Dendritic cell treated with granulocyte-macrophage colony-stimulating factor and Interleukin-4, amounts not matched to agents 40 ng/mL and 50 ng/mL, for 4 days (primary cell): ENCODE results near the gene BMP7.

Experiments
- H3K27ac Mint-ChIP-seq: one replicate; pipeline ENCODE4 v1.8.0; 2022; ENCODE audit warnings: mild to moderate bottlenecking, mixed read lengths
- H3K27me3 Mint-ChIP-seq: one replicate; pipeline ENCODE4 v1.8.0; 2022; ENCODE audit warnings: mild to moderate bottlenecking, mixed read lengths
- H3K36me3 Mint-ChIP-seq: one replicate; pipeline ENCODE4 v1.8.0; 2022; ENCODE audit warnings: low read depth, mixed read lengths
- H3K4me1 Mint-ChIP-seq: one replicate; pipeline ENCODE4 v1.8.0; 2022; ENCODE audit warnings: low read depth, mixed read lengths
- H3K4me3 Mint-ChIP-seq: one replicate; pipeline ENCODE4 v1.8.0; 2022; ENCODE audit warnings: mild to moderate bottlenecking, moderate library complexity, mixed read lengths
- H3K9me3 Mint-ChIP-seq: one replicate; pipeline ENCODE4 v1.8.0; 2022; ENCODE audit warnings: mixed read lengths
- intact Hi-C: fragments of 100-400 bp; cut with micrococcal nuclease; formaldehyde crosslinking; loops from one replicate; pipeline ENCODE4 v1.15.0; 2022

The BMP7 gene

GRCh38 chr20:57215426-57215825 is 51.0 kb downstream of the BMP7 start:
- no peaks in the 10 kb centered on the region for H3K9me3 Mint-ChIP-seq
- H3K4me1 Mint-ChIP-seq, result no peaks in the 10 kb centered on the region
- no peak overlapping the region for H3K27ac Mint-ChIP-seq
- intact Hi-C loops, result no loop called here
- peaks cover 7% of the 10 kb centered on the region for H3K27me3 Mint-ChIP-seq
- H3K36me3 Mint-ChIP-seq, result no peaks in the 10 kb centered on the region
- H3K4me3 Mint-ChIP-seq, result no peak overlapping the region

GRCh38 chr20:57214948-57215347 is 51.5 kb downstream of the BMP7 start:
- intact Hi-C loops, result no loop called here
- peaks cover 7% of the 10 kb centered on the region for H3K27me3 Mint-ChIP-seq
- no peaks in the 10 kb centered on the region for H3K9me3 Mint-ChIP-seq
- H3K27ac Mint-ChIP-seq, result no peak overlapping the region
- H3K4me1 Mint-ChIP-seq, result no peaks in the 10 kb centered on the region
- H3K4me3 Mint-ChIP-seq, result no peak overlapping the region
- no peaks in the 10 kb centered on the region for H3K36me3 Mint-ChIP-seq

GRCh38 chr20:57214427-57214826 is 52.0 kb downstream of the BMP7 start:
- intact Hi-C loops, result no loop called here
- H3K4me1 Mint-ChIP-seq, result no peaks in the 10 kb centered on the region
- no peak overlapping the region for H3K27ac Mint-ChIP-seq
- peaks cover 7% of the 10 kb centered on the region for H3K27me3 Mint-ChIP-seq
- H3K9me3 Mint-ChIP-seq, result no peaks in the 10 kb centered on the region
- no peaks in the 10 kb centered on the region for H3K36me3 Mint-ChIP-seq
- H3K4me3 Mint-ChIP-seq, result no peak overlapping the region

- intact Hi-C loops, result no loop called here
- no peaks in the 10 kb centered on the region for H3K4me1 Mint-ChIP-seq
- H3K4me3 Mint-ChIP-seq, result no peak overlapping the region
- no peaks in the 10 kb centered on the region for H3K36me3 Mint-ChIP-seq
- H3K27ac Mint-ChIP-seq, result no peak overlapping the region
- peaks cover 7% of the 10 kb centered on the region for H3K27me3 Mint-ChIP-seq
- H3K9me3 Mint-ChIP-seq, result no peaks in the 10 kb centered on the region
These were observed 52.5 kb downstream of the BMP7 start for GRCh38 chr20:57213924-57214323.

- Mint-ChIP-seq H3K27ac (no peak overlapping the region), H3K36me3 (no peaks in the 10 kb centered on the region), H3K4me1 (no peaks in the 10 kb centered on the region), H3K27me3 (peaks cover 7% of the 10 kb centered on the region), H3K4me3 (no peak overlapping the region), H3K9me3 (no peaks in the 10 kb centered on the region)
- intact Hi-C loops, result no loop called here
These were observed 53.1 kb downstream of the BMP7 start for GRCh38 chr20:57213291-57213690.

GRCh38 chr20:57212534-57213276 is 53.7 kb downstream of the BMP7 start:
- intact Hi-C loops, result no loop called here
- no peak overlapping the region for H3K27ac Mint-ChIP-seq
- no peaks in the 10 kb centered on the region for H3K4me1 Mint-ChIP-seq
- peaks cover 7% of the 10 kb centered on the region for H3K27me3 Mint-ChIP-seq
- H3K36me3 Mint-ChIP-seq, result no peaks in the 10 kb centered on the region
- no peak overlapping the region for H3K4me3 Mint-ChIP-seq
- no peaks in the 10 kb centered on the region for H3K9me3 Mint-ChIP-seq

GRCh38 chr20:57211908-57212533 is 54.4 kb downstream of the BMP7 start:
- intact Hi-C loops, result no loop called here
- Mint-ChIP-seq H3K27ac (no peak overlapping the region), H3K4me1 (no peaks in the 10 kb centered on the region), H3K9me3 (no peaks in the 10 kb centered on the region), H3K4me3 (no peak overlapping the region), H3K36me3 (no peaks in the 10 kb centered on the region), H3K27me3 (peaks cover 7% of the 10 kb centered on the region)

- Mint-ChIP-seq H3K27ac (no peak overlapping the region), H3K36me3 (no peaks in the 10 kb centered on the region), H3K4me1 (no peaks in the 10 kb centered on the region), H3K27me3 (peaks cover 7% of the 10 kb centered on the region), H3K4me3 (no peak overlapping the region), H3K9me3 (no peaks in the 10 kb centered on the region)
- intact Hi-C loops, result no loop called here
These were observed 55.0 kb downstream of the BMP7 start for GRCh38 chr20:57211406-57211805.

GRCh38 chr20:57210911-57211280 is 55.5 kb downstream of the BMP7 start:
- Mint-ChIP-seq H3K4me1 (no peaks in the 10 kb centered on the region), H3K27ac (no peak overlapping the region), H3K36me3 (no peaks in the 10 kb centered on the region), H3K9me3 (no peaks in the 10 kb centered on the region), H3K4me3 (no peak overlapping the region), H3K27me3 (peaks cover 7% of the 10 kb centered on the region)
- intact Hi-C loops, result no loop called here

GRCh38 chr20:57210054-57210910 is 56.2 kb downstream of the BMP7 start:
- no peak overlapping the region for H3K4me3 Mint-ChIP-seq
- no peaks in the 10 kb centered on the region for H3K36me3 Mint-ChIP-seq
- intact Hi-C loops, result no loop called here
- H3K27ac Mint-ChIP-seq, result no peak overlapping the region
- H3K27me3 Mint-ChIP-seq, result peaks cover 7% of the 10 kb centered on the region
- no peaks in the 10 kb centered on the region for H3K9me3 Mint-ChIP-seq
- H3K4me1 Mint-ChIP-seq, result no peaks in the 10 kb centered on the region

- intact Hi-C loops, result no loop called here
- no peak overlapping the region for H3K27ac Mint-ChIP-seq
- H3K4me1 Mint-ChIP-seq, result no peaks in the 10 kb centered on the region
- no peak overlapping the region for H3K4me3 Mint-ChIP-seq
- no peaks in the 10 kb centered on the region for H3K9me3 Mint-ChIP-seq
- peaks cover 8% of the 10 kb centered on the region for H3K27me3 Mint-ChIP-seq
- no peaks in the 10 kb centered on the region for H3K36me3 Mint-ChIP-seq
These were observed 57.0 kb downstream of the BMP7 start for GRCh38 chr20:57209413-57209812.

- Mint-ChIP-seq H3K4me3 (no peak overlapping the region), H3K9me3 (no peaks in the 10 kb centered on the region), H3K4me1 (no peaks in the 10 kb centered on the region), H3K27ac (no peak overlapping the region), H3K36me3 (no peaks in the 10 kb centered on the region), H3K27me3 (peaks cover 8% of the 10 kb centered on the region)
- intact Hi-C loops, result no loop called here
These were observed 58.2 kb downstream of the BMP7 start for GRCh38 chr20:57208198-57208597.

GRCh38 chr20:57207251-57207650 is 59.2 kb downstream of the BMP7 start:
- peaks cover 5% of the 10 kb centered on the region for H3K27me3 Mint-ChIP-seq
- H3K36me3 Mint-ChIP-seq, result no peaks in the 10 kb centered on the region
- no peaks in the 10 kb centered on the region for H3K9me3 Mint-ChIP-seq
- no peak overlapping the region for H3K4me3 Mint-ChIP-seq
- intact Hi-C loops, result no loop called here
- no peak overlapping the region for H3K27ac Mint-ChIP-seq
- H3K4me1 Mint-ChIP-seq, result no peaks in the 10 kb centered on the region

GRCh38 chr20:57205606-57206219 is 60.7 kb downstream of the BMP7 start:
- no peaks in the 10 kb centered on the region for H3K4me1 Mint-ChIP-seq
- H3K4me3 Mint-ChIP-seq, result no peak overlapping the region
- H3K9me3 Mint-ChIP-seq, result no peaks in the 10 kb centered on the region
- no peaks in the 10 kb centered on the region for H3K36me3 Mint-ChIP-seq
- intact Hi-C loops, result no loop called here
- no peak overlapping the region for H3K27ac Mint-ChIP-seq
- peaks cover 1% of the 10 kb centered on the region for H3K27me3 Mint-ChIP-seq
